DND-41 (cell line): ENCODE measurements around the gene ICA1L.

Experiments
- ATAC-seq: fragments of 200-7000 bp; cut with Tn5 transposase; 3 replicates; pipeline ENCODE4 v1.9.1; 2021; ENCODE audit warnings: low read depth; ENCODE audit not compliant: insufficient read depth
- DNase-seq: peaks from one replicate; pipeline ENCODE4 v3.0.0-alpha.2; 2020
- H2AFZ ChIP-seq: 2 replicates; pipeline ENCODE4 v1.6.0; 2012; ENCODE audit warnings: low read depth, low read length
- H3K27ac ChIP-seq: 2 replicates; pipeline ENCODE4 v1.5.1; 2012; ENCODE audit warnings: low read length, inconsistent platforms
- H3K27me3 ChIP-seq: fragments of 200-600 bp; sonication (generic); 2 replicates; pipeline ENCODE4 v1.6.0; 2012; ENCODE audit warnings: low read length, mild to moderate bottlenecking, inconsistent platforms; ENCODE audit not compliant: insufficient read depth, poor library complexity
- H3K36me3 ChIP-seq: 2 replicates; pipeline ENCODE4 v1.5.1; 2012; ENCODE audit warnings: low read length, inconsistent platforms; ENCODE audit not compliant: insufficient read depth
- H3K4me1 ChIP-seq: 2 replicates; pipeline ENCODE4 v1.5.1; 2012; ENCODE audit warnings: mild to moderate bottlenecking, low read length; ENCODE audit not compliant: insufficient read depth
- H3K4me2 ChIP-seq: 2 replicates; pipeline ENCODE4 v1.6.0; 2012; ENCODE audit warnings: mild to moderate bottlenecking, moderate library complexity, low read length, inconsistent platforms; ENCODE audit not compliant: insufficient read depth
- H3K4me3 ChIP-seq, 2 experiments: fragments of 200-600 bp in 1 of 2; shearing (Covaris generic) in 1 of 2; 2 replicates each; pipeline ENCODE4 v1.5.1; 2012 to 2016; ENCODE audit warnings: inconsistent platforms in 2 of 2, low read length in 2 of 2, mild to moderate bottlenecking in 2 of 2, low read depth in 1 of 2, moderate library complexity in 1 of 2
- H3K79me2 ChIP-seq: 2 replicates; pipeline ENCODE4 v1.6.0; 2012; ENCODE audit warnings: low read length, inconsistent platforms; ENCODE audit not compliant: insufficient read depth
- H3K9ac ChIP-seq: 2 replicates; pipeline ENCODE4 v1.6.0; 2012; ENCODE audit warnings: low read depth, mild to moderate bottlenecking, inconsistent platforms, low read length, moderate library complexity
- H3K9me3 ChIP-seq: 2 replicates; pipeline ENCODE4 v1.5.1; 2012; ENCODE audit warnings: low read length, moderate library complexity, mild to moderate bottlenecking, inconsistent platforms; ENCODE audit not compliant: insufficient read depth, severe bottlenecking
- H4K20me1 ChIP-seq: 2 replicates; pipeline ENCODE4 v1.6.0; 2012; ENCODE audit warnings: low read length; ENCODE audit not compliant: insufficient read depth
- CTCF ChIP-seq: IDR thresholded peaks from 2 replicates; pipeline ENCODE4 v1.5.1; 2012; ENCODE audit warnings: borderline replicate concordance, low read length, moderate library complexity, mild to moderate bottlenecking; ENCODE audit not compliant: poor library complexity, severe bottlenecking; ENCODE audit errors: extremely low read depth
- EZH2 ChIP-seq: IDR thresholded peaks from 3 replicates; pipeline ENCODE4 v1.6.1; 2012; ENCODE audit warnings: borderline replicate concordance, low read depth, mild to moderate bottlenecking, moderate library complexity, low read length, inconsistent platforms; ENCODE audit not compliant: severe bottlenecking

Gene ICA1L

GRCh38 chr2:202758128-202758527, 113.4 kb downstream of the ICA1L start:
- DNase-seq (no peak), ATAC-seq (no peak)
- Histone ChIP-seq H3K9me3 (no peaks in the 10 kb centered on the region), H3K36me3 (peaks cover 40% of the 10 kb centered on the region), H3K27ac (no peak overlapping the region), H3K27me3 (no peaks in the 10 kb centered on the region), H2AFZ (no peak overlapping the region), H3K4me1 (peaks cover 14% of the 10 kb centered on the region), H3K4me3 (no peak overlapping the region), H3K79me2 (no peaks in the 10 kb centered on the region), H3K9ac (no peak overlapping the region), H4K20me1 (no peaks in the 10 kb centered on the region), H3K4me2 (no peak overlapping the region)
- no peak for TF ChIP-seq EZH2
- no peak for TF ChIP-seq CTCF

- TF ChIP-seq EZH2 (no peak), CTCF (no peak)
- H3K79me2 ChIP-seq = no peaks in the 10 kb centered on the region
- no peak overlapping the region for H3K4me2 ChIP-seq
- H3K27me3 ChIP-seq = no peaks in the 10 kb centered on the region
- no peaks in the 10 kb centered on the region for H4K20me1 ChIP-seq
- H2AFZ ChIP-seq = no peak overlapping the region
- no peak overlapping the region for H3K27ac ChIP-seq
- ATAC-seq (no peak), DNase-seq (no peak)
- peaks cover 6% of the 10 kb centered on the region for H3K4me1 ChIP-seq
- H3K9me3 ChIP-seq = no peaks in the 10 kb centered on the region
- no peak overlapping the region for H3K4me3 ChIP-seq
- no peak overlapping the region for H3K9ac ChIP-seq
- peaks cover 40% of the 10 kb centered on the region for H3K36me3 ChIP-seq
These were observed 114.2 kb downstream of the ICA1L start for GRCh38 chr2:202757339-202757738.

- H3K9ac ChIP-seq = no peak overlapping the region
- peaks cover 40% of the 10 kb centered on the region for H3K36me3 ChIP-seq
- H3K27ac ChIP-seq = no peak overlapping the region
- TF ChIP-seq EZH2 (no peak), CTCF (no peak)
- H3K27me3 ChIP-seq = no peaks in the 10 kb centered on the region
- no peak overlapping the region for H2AFZ ChIP-seq
- H3K9me3 ChIP-seq = no peaks in the 10 kb centered on the region
- H3K4me1 ChIP-seq = no peaks in the 10 kb centered on the region
- no peak overlapping the region for H3K4me2 ChIP-seq
- no peak overlapping the region for H3K4me3 ChIP-seq
- no peaks in the 10 kb centered on the region for H4K20me1 ChIP-seq
- DNase-seq (no peak), ATAC-seq (no peak)
- no peaks in the 10 kb centered on the region for H3K79me2 ChIP-seq
These were observed 115.0 kb downstream of the ICA1L start for GRCh38 chr2:202756598-202756997.

- Histone ChIP-seq H3K27me3 (no peaks in the 10 kb centered on the region), H3K4me3 (no peak overlapping the region), H3K4me1 (no peaks in the 10 kb centered on the region), H3K27ac (no peak overlapping the region), H2AFZ (no peak overlapping the region), H4K20me1 (no peaks in the 10 kb centered on the region), H3K79me2 (no peaks in the 10 kb centered on the region), H3K9ac (no peak overlapping the region), H3K9me3 (no peaks in the 10 kb centered on the region), H3K36me3 (peaks cover 29% of the 10 kb centered on the region), H3K4me2 (no peak overlapping the region)
- no peak for DNase-seq
- ATAC-seq = no peak
- TF ChIP-seq EZH2 = no peak
- TF ChIP-seq CTCF = no peak
These were observed 116.6 kb downstream of the ICA1L start for GRCh38 chr2:202754936-202755335.
